Inferior parietal cortex (tissue), 1 donor: ENCODE measurements around the gene XRCC3.
"Not testable (repeated sequence)": the region's sequence is repeated elsewhere in the genome, so short reads cannot be mapped to it uniquely, and the experiment has no call there.

Experiments used
- DNase-seq: peaks from one replicate; pipeline ENCODE4 v3.0.0-alpha.2; 2016; ENCODE audit errors: extremely low spot score

Gene XRCC3

DNA sequence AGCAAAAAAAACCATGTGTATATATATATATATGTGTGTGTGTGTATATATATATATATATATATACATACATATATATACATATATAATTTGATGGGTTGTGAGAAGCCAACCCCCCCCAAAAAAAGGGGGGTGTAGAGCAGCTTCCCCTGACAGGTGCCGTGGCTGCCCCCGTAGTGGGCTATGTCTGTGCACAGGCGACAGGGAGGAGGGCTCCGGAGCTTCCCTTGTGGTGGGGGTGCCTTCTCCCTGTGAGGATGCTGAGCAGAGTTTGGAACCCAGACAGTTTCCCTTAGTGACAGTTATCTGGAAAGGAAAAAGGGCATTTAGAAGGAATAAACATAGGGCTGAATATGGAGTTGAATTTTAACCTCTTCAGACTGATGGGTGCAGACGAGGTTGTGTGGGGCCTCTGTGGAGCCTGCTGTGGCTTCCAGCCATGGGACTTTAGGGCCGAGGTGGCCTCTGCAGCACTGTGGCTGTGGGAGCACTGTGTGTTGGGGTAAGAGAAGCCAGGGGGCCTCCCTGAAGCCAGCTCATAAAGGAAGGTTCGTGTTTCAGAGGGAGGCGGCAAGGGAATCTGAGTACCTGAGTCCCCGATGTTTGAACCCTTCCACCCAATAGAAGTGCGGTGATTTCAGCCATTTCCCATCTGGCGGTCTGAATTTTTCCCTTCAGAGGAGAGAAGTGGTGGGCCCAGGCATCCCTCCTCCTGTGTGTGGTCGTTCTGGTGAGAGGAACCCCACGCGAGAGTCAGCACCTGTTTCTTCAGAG is 19.8 kb downstream of the XRCC3 start:
- DNase-seq = no peak

DNA sequence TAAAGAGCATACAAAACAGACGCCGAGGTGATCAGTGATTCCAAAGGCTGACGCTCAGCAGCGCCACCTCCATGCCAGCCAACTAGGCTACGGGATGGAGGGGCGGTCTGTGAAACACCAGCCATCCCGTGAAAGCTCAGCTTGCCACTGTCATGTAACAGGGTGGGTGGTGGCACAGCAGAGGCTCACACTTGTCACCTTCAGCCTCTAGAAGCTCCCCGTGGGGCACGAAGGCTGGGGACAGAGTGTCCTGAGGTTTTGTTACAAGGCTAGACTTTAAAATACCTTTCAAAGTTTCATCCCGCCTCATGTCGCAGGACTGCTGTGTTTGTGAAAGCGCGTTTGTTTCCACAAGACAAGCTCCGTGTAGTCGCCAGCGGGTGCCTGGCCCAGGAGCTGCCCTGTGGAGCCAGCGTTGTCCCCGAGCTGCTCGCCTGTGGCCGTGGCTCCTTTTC is 20.7 kb downstream of the XRCC3 start:
- no peak for DNase-seq

GRCh38 chr14:103693515-103693914 is 21.7 kb downstream of the XRCC3 start:
- DNase-seq = no peak

- no peak for DNase-seq
Measured at GRCh38 chr14:103692871-103693270, 22.4 kb downstream of the XRCC3 start.

DNA sequence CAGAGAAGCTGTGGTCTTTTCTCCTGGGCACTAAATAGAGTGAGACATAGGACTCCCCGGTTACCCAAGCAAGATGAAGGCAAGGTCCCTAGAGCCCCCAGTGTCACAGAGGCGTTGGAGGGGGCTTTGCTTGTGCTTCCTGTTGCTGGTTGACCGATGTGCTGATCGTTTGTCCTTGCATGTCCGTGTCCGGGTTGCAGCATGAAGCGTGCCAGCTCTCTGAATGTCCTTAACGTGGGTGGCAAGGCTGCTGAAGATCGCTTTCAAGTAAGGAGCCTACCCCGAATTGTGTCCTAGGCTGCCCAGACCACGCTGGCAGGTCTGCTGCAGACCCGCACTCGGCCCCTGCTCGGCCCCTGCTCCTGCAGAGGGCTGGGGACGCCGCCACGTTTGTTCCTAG is 23.1 kb downstream of the XRCC3 start:
- DNase-seq = no peak

GRCh38 chr14:103691655-103692054 is 23.6 kb downstream of the XRCC3 start:
- not testable (repeated sequence) for DNase-seq

DNA sequence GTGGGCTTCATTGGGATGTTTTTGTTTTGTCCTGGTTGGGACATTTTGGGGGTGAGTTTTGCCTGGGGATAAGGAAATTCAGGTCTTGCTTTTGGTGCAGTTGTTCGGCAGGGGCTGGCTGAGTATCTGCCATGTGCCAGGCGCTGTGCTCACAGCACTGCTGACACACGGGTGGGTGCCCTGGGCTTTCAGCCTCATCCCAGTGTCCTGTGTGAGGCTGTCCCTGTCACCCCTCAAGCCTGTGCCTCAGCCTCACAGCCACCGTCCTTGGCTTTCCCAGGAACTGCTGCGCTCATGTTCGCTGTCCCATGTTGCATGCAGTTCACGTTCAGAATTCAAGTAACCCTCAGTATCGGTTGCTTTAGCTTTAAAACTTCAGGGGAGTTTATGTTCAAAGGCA is 24.9 kb downstream of the XRCC3 start:
- DNase-seq = no peak

DNA sequence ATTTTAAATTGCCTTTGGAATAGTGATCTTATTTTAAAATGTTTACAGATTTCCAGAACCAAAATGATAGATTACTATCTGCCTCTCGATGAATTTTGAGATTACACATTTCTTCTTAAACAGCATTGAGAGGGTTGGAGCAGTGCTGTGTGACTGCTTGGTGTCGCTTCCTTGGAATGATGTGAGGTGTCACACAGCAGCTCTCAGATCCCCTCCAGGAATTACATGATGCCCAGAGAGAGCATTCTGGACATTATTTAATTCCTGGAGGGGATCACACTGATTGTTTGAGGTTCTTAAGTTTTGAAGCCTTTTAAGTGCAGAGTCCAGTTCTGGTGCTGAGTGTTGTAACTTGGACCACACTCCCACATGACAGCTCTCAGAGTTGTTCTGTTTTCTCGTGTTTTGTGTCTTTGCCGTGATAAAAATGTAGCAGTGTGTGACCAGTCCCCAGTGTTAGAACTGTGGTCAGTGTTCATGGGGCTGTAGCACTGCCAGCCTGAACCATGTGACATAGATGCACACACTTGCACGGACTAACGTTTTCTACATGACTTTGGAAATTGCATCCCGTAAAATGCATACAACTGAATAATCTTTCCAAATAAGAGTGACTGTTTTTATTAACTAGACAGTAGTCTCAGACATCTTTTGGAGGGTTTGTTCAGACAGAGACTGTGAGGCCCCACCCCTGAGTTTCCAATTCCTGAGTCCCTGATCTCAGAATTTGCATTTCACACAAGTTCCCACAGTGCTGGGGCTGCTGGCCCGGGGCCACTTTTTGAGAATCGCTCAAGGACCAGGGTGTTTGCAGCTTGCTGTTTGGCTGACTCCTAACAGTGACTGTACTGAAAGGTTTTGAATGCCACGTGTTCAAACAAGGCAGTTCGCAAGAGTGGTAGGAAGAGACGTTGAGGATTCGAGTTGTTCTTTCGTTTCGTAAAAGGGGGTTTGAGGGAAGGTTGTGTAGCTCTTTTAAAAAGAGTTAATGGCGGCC is 26.0 kb downstream of the XRCC3 start:
- no peak for DNase-seq

DNA sequence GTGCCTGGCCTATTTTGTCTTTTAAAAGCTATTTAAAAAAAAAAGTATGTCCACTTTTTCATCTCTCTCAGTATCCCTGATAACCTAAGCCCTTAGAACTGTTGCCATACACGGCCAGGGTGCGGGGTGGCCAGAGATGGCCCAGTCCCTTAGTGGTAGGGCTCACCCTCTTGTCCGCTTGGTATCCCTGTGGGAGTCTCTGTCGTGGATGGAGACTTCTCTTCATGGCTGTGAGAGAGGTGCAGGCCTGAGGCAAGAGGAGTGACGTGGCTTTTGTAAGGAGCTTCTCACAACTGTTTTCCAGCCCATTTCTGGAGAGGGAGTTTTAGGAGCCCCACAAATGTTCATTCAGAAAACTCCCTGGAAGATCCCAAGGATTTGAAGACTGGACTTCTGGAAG is 26.8 kb downstream of the XRCC3 start:
- DNase-seq = no peak

- no peak for DNase-seq
Measured at GRCh38 chr14:103687712-103688111, 27.5 kb downstream of the XRCC3 start.

DNA sequence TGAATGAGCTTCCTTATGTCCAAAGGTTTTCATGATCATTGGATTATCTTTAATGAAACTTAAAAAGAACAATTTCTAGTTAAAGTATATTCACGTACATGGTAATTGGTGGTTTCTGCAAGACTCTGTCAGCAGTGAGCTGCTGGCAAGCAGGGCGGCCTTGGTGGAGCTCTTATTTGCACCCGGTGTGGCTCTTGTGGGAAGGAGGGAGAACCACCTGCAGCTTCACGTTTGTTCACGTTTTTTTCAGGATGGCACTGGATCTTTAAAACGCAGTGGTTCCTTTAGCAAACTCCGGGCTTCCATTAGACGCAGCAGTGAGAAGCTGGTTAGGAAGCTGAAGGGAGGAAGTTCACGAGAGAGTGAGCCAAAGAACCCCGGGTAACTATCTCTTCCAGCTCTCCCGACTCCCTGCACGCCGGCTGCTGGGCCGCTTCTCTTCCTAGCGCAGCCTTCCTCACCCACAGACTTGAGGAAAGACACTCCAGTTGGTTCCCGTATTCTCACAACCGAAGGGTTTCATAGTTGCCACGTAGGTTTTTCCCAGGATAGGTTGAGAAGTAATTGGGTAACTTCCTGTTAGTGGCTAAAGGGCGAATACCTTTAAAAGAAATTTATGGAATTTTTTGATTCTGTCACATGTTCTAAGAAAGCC is 28.3 kb downstream of the XRCC3 start:
- DNase-seq = no peak

DNA sequence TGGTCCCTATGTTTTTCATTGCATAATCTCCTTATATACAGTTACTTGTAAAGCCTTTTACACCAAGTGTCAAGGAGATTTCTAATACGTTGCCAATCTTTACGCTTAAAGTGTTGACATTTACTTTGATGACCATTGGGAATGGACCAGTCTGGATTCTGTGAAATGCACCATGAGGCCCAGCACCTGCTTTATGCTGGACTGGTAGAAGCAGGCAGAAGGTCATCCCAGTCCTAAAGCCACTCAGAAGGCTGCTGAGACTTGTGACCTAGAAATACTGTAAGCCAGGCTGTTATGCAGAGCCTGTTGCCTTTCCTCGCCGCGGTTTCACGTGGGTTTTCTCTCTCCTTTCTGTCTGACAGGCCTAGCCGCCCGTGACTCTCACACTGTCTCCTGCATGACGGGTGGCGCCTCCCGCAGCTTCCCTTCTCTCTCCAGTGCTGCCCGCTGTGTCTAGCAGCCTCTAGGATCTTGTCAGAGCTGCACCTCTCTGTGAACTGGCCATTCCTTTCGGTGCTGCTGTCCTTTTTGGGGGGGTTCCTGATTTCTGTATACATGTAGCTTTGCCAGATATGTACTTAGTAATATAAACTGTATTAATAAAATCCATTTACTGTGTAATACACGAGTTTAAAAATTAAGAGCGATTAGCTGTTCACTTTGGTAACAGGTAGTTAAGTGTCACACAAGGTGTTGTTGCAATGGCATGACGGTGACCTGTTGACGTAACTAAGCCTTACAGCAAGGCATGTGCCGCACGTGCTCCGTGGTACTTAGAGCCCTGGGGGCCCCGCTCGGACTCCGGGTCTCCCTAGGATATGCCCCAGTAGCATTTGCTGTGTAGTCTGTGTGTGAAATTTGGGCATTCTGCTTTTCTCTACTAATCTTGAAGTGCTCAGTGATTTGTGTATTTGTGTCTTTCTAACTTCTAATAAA is 29.7 kb downstream of the XRCC3 start:
- no peak for DNase-seq

DNA sequence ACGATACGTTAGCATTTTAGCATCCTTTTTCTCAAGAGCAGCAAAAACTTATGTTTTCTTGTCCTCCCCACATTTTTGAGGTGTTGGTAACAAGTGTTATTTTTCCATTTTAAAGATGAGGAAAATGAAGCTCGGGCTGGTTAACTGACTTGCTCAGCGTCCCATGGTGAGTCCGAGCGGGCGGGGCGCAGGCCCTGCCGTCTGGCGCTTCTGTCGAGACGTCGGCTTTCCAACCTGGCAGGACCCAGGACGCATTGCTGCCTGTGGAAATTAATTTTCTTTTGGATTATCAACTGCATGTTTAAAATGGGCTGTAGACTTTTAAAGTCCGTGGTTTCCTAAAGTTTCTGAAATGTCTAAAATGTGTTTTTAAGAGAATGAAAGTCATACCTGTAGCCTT is 30.4 kb downstream of the XRCC3 start:
- DNase-seq = no peak

- no peak for DNase-seq
Measured at GRCh38 chr14:103684471-103684870, 30.8 kb downstream of the XRCC3 start.

- no peak for DNase-seq
Measured at GRCh38 chr14:103683139-103683538, 32.1 kb downstream of the XRCC3 start.

DNA sequence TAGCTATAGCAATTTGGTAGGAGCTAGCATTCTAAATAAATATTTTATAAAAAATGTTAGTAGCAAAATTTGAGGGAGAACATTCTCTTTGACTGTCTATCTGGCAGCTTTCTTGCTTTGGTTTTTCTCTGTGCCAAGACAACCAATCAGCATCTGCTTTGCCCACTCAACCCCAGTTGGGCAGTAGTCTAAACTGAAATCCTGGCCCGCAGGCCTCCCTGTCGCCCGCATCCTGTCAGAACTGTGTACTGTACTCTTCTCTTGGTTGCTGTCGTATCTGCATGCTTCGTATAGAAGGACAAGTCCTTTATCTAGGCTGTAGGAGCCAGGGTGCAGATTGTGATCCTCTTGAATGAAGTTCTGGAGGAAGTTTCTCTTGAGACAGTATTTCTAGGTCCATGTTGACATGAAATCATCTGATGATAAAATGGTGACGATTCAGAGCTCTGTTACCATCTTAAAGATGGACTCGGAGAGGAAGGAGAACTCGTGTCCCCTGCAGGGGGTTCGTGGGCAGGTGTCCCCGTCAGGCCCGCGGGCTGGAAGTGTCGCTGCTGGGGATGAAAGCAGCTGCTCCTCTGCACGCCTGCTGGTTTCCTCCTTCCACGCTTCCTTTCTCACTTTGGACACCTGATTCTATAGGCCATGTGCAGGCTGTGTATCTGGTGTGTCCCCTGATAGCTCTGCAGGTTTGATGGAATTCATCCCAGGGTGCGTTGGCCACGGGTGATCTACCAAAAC is 34.6 kb downstream of the XRCC3 start:
- DNase-seq = no peak

DNA sequence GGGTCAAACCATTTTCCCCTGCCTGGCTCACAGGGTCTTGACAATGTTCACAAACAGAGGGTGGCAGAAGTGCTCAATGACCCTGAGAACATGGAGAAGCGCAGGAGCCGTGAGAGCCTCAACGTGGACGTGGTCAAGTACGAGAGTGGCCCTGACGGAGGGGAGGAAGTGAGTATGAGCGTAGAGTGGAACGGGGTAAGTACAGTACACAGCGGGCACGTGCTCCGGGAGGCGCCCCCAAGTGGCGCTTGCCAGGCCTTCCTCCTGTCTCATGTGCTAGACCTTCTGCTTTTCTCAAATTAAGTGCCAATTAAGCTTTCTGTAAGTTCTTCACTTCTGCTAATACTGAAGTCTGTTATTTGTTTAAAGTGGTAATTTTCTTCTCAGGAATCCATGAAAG is 35.9 kb downstream of the XRCC3 start:
- no peak for DNase-seq

GRCh38 chr14:103676881-103677675 is 38.2 kb downstream of the XRCC3 start:
- no peak for DNase-seq

GRCh38 chr14:103675957-103676356 is 39.3 kb downstream of the XRCC3 start:
- DNase-seq = no peak

DNA sequence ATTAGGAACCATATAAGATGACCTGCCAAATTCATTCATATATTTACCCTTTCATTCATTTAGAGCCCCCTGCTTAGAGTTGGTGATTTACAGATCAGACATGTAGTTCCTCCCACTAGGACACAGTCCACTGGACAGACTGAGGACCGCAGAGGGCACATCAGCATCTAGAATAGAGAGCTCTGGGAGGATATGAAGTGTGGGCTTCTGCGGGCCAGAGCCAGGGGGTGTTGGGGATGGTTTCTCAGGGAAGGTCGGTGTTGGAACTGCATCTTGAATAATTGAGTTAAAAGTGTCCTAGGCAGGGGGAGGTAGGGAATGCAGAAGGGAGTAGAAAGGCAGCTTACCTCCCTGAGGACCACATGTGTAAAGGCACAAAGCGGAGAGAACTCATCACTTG is 43.3 kb downstream of the XRCC3 start:
- DNase-seq = no peak
